ENCODE results near the gene TTC7B. TPM values are rescaled to one million over a fixed set of nuclear protein-coding genes. Genes with fewer than 3 reads are reported as not detected.

The TTC7B gene
- total and polyA plus RNA-seq, 9 of the 15 experiments (the other 6 are each of a cell fraction or from before 2014, with no cell fraction given): 2.2 to 77.2 (median 36.7) TPM

GRCh38 chr14:90484291-90484690 is 331.9 kb downstream of the TTC7B start:
- no TSS peak for BruUV-seq (replicated peaks)
- H3K27ac ChIP-seq (ENCODE audit: extremely low read depth, low read depth, low read length): no peak overlapping the region
- no peak overlapping the region for H3K9ac ChIP-seq (ENCODE audit: insufficient read depth in 1 of 2, low read depth in 2 of 2, low read length in 2 of 2)
- H3K4me2 ChIP-seq (ENCODE audit: insufficient read depth, low read length): no peak overlapping the region
- no peaks in the 10 kb centered on the region for H4K20me1 ChIP-seq (replicated peaks; ENCODE audit: control insufficient read depth, insufficient read depth, low read length)
- CTCF ChIA-PET (ENCODE audit: low intra/inter-chr PET ratio): no interaction called here
- intact Hi-C loops (cut with micrococcal nuclease): no loop called here
- no peak for FAIRE-seq
- no peak overlapping the region for H3K4me3 ChIP-seq
- peaks cover 0 to 21% of the 10 kb centered on the region in 2 experiments; a peak in 3 of 5 replicates for H3K27me3 ChIP-seq (ENCODE audit: control insufficient read depth in 2 of 2, insufficient read depth in 2 of 2, low read length in 2 of 2)
- 6% methylated on average over 3 of the region's 3 CpGs for WGBS (ENCODE audit: insufficient coverage, low coverage, missing lambda C conversion rate)
- no peaks in the 10 kb centered on the region for H3K9me1 ChIP-seq (ENCODE audit: control insufficient read depth, insufficient read depth, low read length)
- H3K36me3 ChIP-seq (ENCODE audit: control insufficient read depth, insufficient read depth, low read length): no peaks in the 10 kb centered on the region
- POLR2A ChIA-PET: no interaction called here
- no peak overlapping the region for H2AFZ ChIP-seq (ENCODE audit: low read depth, low read length)
- peaks cover 0 to 4% of the 10 kb centered on the region in 2 experiments; a peak in 1 of 5 replicates for H3K4me1 ChIP-seq (replicated peaks in 1 of 2; ENCODE audit: control insufficient read depth in 2 of 2, insufficient read depth in 2 of 2, low read length in 2 of 2)
- no peak for DNase-seq (ENCODE audit: extremely low read depth in 1 of 4, low spot score in 3 of 4)
- TF ChIP-seq GTF3C2 (IDR thresholded peaks at IDR 0.05; ENCODE audit: borderline replicate concordance, extremely low read depth, insufficient read length): no peak
- no peak for TF ChIP-seq NR1H2 (CRISPR knock-in tag; IDR thresholded peaks at IDR 0.05)
- TF ChIP-seq KDM1A (IDR thresholded peaks at IDR 0.05): no peak
- H3K79me2 ChIP-seq (ENCODE audit: control insufficient read depth, insufficient read depth, low read length): no peaks in the 10 kb centered on the region
- ATAC-seq: no peak
- H3K9me3 ChIP-seq (replicated peaks; ENCODE audit: control insufficient read depth, insufficient read depth, low read depth, low read length): no peaks in the 10 kb centered on the region
- in situ Hi-C loops (cut with MboI): no loop called here

Measured in K562 (cell line).